Measurements from ENCODE around the gene SYNDIG1.

DNA sequence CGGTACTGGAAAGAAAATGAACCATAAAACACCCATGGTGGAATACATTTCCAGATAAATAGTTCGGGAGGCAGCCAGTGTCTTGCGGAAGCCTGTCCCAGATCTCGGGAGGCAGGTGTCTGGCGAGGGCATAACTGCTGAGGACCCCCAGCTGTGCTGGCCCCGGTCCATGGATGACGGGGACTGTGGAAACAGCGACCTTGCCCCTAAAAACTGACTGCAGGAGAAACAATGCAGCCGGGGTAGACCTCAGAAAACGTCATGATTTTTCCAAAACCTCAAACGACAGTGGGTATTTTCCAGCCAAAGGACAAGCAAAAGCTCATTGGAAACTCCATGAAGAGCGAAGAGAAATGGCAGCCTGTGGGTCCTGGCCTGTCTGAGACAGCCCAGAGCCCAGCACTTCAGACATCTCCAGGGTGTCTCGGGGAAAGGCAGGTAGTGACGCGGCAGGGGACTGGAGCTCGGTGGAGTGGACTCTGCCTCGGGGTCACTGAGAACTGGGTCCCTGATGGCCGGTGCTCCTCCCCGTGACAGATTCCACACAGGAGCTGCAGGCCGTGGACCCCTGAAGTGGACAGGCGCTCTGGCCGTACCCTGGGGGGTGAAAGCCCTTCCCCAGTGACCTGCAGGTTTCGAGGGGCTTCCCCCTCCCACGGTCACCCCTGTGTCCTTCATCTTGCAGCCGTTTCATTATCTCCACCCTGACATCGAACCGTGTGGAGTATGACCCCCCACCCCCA is 188.6 kb downstream of the SYNDIG1 start:
- no peak for TF ChIP-seq CTCF (IDR thresholded peaks at IDR 0.05)
- no peak for TF ChIP-seq POLR2AphosphoS5 (IDR thresholded peaks at IDR 0.05; ENCODE audit: low read depth, low read length)
- no peak for TF ChIP-seq GABPA (IDR thresholded peaks at IDR 0.05; ENCODE audit: low read depth)

Measured in SK-N-SH (cell line).